GM11168 (cell line): ENCODE measurements around the gene TLX2.

ENCODE experiments used
- in situ Hi-C: fragments of 300-500 bp; cut with MboI; formaldehyde crosslinking; loops from one replicate; pipeline ENCODE4 v1.12.0; 2022; ENCODE audit warnings: low sequenced_read_pairs; ENCODE audit not compliant: unreplicated experiment

Gene TLX2

DNA sequence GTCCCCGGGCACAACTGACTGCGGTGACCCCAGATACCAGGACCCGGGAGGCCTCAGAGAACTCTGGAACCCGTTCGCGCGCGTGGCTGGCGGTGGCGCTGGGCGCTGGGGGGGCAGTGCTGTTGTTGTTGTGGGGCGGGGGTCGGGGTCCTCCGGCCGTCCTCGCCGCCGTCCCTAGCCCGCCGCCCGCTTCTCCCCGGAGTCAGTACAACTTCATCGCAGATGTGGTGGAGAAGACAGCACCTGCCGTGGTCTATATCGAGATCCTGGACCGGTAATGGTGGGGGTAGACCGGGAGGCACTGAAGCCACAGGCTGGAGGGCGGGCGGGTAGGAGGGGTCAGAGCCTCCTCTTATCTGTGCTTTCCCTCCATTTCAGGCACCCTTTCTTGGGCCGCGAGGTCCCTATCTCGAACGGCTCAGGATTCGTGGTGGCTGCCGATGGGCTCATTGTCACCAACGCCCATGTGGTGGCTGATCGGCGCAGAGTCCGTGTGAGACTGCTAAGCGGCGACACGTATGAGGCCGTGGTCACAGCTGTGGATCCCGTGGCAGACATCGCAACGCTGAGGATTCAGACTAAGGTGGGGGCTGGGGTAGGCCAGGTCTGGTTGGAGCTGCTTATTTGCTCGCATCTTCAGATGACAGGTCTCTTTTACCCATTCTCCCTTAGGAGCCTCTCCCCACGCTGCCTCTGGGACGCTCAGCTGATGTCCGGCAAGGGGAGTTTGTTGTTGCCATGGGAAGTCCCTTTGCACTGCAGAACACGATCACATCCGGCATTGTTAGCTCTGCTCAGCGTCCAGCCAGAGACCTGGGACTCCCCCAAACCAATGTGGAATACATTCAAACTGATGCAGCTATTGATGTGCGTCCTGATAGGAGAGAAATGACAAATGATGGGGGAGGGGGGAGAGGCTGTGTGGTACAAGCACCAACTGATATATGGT lies 16.3 kb downstream of the TLX2 start:
- in situ Hi-C loops = no loop called here

DNA sequence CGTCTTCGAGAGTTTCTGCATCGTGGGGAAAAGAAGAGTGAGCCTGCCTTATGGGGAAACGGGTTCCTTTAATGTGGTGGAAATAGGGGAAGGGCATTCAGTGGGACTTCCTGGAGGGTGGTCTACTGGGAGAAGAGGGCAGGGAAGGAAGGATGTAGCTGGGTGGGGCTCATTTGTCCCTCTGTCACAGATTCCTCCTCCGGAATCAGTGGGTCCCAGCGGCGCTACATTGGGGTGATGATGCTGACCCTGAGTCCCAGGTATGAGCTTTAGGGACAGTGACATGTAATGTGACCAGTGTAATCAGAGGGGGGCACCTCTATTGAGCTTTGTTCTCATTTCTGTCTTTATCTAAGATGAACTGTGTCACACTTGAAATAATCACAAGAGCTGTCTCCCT lies 17.4 kb downstream of the TLX2 start:
- in situ Hi-C loops = no loop called here

- in situ Hi-C loops = no loop called here
Measured at GRCh38 chr2:74532222-74532621, 18.0 kb downstream of the TLX2 start.

DNA sequence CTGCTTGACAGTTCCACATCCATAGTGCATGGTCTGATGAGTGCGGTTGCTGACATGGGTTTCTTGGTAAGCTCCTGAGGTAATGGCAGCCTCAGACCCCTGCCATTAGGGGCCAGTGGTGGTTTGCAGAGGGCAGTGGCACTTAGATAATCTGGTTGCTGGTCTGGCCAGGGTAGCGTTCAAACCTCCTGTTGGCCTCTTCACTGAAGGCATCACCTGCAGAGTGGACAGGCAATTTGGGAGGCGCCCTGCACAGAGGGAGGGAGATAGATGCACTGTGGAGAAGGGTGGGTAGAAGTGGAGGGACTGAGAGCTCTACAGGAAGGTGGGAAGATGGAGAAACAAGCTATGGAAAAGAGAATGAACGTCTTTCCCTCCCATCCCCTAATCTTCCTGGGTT lies 19.2 kb downstream of the TLX2 start:
- in situ Hi-C loops = no loop called here

DNA sequence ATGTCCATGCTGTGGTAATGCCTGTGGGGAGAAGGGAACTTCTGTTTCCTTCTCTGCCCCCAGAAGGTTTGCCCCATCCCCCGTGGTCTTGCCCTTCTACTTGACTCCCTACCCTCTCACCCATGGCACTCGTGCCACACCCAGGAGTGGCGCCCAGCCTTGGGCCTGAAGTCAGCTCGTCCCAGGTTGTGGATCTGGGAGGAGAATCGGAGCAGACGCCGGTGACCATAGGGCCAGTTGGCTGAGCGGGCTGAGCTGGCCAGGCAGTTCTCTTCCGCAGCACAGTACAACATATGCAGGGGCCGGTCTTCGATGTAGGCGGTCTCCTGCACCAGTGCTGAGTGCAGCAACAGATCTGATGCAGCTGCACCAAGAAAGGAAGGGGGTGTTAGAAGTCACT lies 20.2 kb downstream of the TLX2 start:
- in situ Hi-C loops = no loop called here

- in situ Hi-C loops = no loop called here
Measured at GRCh38 chr2:74535440-74535965, 21.3 kb downstream of the TLX2 start.

DNA sequence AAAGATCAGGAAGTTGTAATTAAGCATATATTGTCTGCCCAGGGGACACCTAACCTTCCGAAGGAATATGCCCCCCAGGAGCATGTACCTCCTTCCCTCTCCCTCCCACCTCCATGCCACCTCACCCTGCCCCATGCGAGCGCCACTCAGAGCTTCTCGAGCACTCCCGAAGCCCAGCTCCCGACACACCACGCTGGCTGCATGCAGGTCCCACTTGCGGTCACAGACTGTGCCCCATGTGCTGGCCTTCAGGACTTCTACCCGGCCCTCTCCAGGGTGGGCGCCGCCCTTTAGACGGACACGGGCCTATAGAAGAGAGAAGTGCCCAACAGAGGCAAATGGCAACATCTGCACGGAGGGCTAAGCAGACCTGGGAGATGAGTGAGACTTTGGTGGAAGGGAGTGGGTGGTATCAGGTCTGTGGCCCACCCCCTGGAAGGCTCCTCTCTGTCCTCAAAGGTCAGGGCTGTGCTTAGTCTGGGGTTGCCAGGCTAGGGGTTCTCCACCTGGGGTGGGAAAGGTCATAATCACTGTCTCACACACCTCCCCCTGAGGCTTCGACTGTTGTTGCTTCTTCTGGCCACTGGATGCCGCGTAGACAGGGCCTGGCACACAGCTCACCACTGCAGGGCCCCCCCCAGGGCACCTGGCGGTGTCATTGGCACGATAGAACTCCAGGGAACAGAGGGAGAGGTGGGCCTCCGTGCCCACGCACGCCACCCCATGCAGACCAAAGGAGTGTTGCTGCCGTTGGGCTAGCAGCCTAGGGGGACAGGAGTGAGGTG lies 22.1 kb downstream of the TLX2 start:
- in situ Hi-C loops = no loop called here

DNA sequence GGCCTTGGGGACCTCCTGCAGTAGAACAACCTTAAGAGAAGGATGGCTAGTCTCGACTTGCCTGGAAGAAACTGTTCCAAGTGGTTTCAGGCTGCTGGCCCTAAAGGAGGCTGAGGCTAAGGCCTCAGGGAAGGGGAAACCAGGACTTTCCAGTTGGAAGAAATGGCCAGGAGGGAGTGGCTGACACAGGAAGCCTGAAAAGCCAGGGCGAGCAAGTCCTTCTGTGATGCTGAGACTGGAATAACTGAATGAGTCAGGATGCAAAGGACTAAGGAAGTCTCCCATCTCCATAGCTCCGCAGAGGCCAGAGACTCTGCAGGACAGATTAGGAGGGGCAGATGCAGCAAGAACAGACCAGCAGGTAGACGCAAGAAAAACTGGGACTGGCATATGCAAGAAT lies 22.9 kb downstream of the TLX2 start:
- in situ Hi-C loops = no loop called here

DNA sequence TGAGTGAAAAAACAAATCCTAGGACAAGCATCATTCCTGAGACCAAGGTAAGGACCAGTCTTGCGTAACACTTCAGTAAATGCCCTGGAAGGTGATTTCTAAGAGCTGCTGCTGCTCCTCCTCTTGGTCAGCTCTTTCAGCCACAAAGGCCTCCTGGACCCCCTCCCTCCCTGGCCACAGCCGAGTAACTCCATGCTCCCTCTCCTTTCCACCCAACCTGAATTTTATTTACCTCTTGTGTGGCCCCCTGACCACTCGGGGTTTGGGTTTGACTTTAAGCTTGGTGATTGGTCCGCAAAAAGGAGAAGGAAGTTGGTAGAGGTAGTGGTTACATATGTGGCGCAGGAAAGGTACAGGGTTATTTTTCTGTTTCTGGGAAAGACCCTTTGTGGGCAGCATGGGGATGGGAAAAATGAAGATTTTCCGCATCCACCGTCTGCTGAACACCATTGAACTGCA lies 24.7 kb downstream of the TLX2 start:
- in situ Hi-C loops = no loop called here

DNA sequence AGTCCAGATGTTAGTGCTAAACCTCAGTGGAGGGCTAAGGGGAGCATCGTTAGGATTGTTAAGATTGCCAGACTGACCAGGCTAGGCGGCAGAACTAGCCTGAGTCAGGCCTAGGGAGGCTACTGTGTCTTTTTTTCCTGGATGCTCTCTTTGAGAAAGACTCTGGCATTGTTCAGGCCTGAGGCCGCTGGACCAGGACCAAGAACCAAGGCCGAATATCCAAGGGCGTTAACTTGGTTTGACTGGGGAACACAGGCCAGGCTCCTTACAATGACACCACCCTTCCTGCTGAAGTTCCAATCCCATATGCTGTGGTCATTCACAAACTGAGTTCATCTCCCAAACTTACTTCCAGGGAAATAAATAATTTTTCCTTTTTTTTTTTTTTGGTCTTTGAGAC lies 26.0 kb downstream of the TLX2 start:
- in situ Hi-C loops = no loop called here

- in situ Hi-C loops = no loop called here
Measured at GRCh38 chr2:74542978-74543377, 28.7 kb downstream of the TLX2 start.

DNA sequence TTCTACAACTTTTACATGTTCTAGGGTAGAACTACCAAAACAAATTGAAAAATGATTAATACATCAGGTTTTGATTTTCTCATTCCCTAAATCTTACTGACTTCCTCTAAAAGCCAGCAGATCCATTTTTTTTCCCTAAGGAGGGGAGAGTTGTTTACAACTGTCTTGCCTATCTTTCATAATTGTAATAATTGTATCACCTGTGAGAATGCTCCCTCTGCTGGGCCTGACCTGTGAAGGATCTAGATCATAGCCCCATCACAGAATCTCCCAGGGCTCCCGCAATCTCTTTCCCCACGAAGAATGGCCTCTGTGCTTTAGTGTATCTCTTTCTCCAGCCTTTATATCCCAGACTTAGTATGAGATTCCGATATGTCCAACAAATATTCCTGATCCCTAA lies 30.4 kb downstream of the TLX2 start:
- in situ Hi-C loops = no loop called here

DNA sequence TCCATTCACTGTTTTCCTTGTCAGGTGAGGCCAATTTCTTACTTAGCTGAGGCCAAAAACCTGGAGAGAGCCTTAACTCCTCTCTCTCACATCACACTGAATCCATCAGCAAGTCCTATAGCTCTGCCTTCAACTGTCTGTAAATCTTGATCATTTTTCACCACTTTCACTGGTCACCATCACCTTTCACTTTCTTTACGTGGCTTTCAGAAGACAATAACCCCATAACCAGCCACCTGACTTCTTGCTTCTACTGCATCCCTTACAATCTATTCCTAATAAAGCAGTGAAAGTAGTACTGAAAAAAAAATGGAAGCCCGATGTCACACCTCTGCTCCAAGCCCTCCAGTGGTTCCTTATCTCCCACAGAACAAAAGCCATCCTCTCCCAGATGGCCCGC lies 31.8 kb downstream of the TLX2 start:
- in situ Hi-C loops = no loop called here

DNA sequence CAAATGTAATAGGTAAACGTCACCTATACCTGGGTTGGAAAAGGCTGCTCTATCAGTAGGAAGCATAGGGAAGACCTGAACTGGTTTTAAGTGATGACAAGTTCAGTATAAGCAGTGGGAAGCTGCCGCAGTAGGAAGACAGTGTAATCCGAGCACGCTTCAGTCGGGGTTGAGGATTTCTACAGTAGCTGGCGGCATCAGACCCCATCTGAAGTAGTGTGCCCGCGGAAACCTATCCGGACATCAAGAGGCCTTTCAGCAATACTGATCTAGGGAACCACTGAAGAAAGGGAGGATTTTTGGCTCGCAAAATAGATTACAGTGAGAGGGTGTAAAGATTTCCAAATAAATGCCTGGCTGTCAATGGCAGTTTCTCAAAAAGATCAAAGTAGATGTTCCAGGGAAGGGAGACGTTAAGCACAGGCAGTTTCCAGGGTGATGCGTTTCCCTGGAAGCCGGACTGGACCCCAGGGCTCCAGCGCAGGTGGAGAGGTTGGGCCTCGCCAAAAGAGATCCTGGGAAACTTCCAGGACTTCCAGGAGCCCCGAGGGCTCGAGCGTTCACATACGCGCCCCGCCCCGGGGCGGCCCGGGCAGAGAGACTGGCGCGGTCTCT lies 34.1 kb downstream of the TLX2 start:
- in situ Hi-C loops = no loop called here

- in situ Hi-C loops = no loop called here
Measured at GRCh38 chr2:74548900-74549826, 34.9 kb downstream of the TLX2 start.

- in situ Hi-C loops = no loop called here
Measured at GRCh38 chr2:74550231-74550630, 36.0 kb downstream of the TLX2 start.

DNA sequence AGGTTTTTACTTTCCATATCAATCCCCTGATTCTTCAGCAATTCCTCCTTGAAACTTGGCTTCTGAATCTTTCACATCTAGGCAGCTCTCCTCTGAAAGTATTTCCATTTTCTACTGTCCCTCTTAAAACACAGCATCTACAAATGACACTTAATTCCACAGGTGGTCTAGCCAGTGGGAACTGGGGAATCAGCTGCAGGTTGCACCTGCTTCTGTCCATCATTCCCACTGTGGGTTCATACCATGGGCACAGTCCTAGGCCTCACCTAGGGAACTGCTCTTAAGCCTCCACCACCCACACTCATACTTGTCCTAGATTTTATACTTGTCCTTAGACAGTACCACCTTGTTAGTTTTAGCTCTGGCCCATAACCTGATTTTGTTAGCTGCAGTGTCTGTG lies 37.3 kb downstream of the TLX2 start:
- in situ Hi-C loops = no loop called here

DNA sequence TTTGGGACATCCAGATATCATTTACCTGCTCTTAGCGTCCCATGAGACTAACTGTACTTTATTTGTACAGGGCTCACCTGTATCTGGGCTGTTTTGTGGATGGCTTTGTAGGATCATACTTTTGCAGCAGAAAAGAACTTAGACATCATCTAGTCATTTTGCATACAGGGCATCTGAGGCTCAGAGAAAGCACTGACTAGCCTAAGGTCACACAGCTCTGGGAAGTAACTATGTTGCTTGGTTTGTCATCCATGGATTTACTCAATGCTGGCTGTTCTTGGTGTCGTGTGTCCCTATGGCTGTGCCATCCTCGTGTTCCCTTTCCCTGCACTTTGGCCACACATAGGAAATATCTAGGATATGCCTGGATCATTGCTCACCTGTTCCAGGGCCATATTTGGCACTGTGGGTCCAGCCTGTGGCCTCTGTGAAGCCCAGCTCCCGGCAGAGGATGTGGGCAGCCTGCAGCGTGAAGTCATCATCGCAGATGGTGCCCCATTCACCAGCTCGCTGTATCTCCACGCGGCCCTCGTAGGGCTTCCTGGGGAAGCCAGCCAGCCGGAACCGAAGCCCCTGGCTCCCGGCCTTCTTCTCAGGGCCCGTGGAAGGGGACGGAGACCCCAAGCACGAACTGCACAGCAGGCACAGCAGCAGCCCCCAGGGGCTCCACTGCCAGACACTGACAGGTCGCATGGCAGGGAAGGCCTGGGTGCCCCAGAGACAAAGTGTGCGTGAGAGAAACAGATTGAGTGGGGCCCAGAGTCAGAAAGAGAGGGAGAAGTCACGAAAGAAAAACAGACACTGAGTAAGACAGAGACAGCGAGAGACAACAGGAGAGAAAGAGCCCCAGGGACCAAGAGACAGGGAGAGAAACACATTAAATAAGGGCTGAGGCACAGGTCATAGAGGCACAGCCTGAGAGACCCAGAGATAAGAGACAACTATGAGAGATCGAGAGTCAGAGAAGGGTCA lies 38.0 kb downstream of the TLX2 start:
- in situ Hi-C loops = no loop called here
